Motor neuron (in vitro differentiated cells): Measurements from ENCODE around the gene ST8SIA2. TPM values are rescaled to one million over a fixed set of nuclear protein-coding genes. Genes with fewer than 3 reads are reported as not detected.

Experiments
- ATAC-seq, 8 experiments: fragments of 200-7000 bp; cut with Tn5 transposase; replicated peaks in 6 of 8; 2 replicates each; pipeline ENCODE4 v1.8.0; 2021; ENCODE audit warnings: mild to moderate bottlenecking in 8 of 8, moderate library complexity in 8 of 8
- H3K27ac ChIP-seq, 2 donors: fragments of 250-450 bp; sonication (Bioruptor Pico); 2 replicates each; pipeline ENCODE4 v1.9.0; 2021; ENCODE audit warnings: antibody characterized with exemption in 2 of 2, mild to moderate bottlenecking in 2 of 2, moderate library complexity in 1 of 2
- H3K4me1 ChIP-seq, 2 donors: fragments of 250-450 bp; sonication (Bioruptor Pico); replicated peaks in 1 of 2; 2 replicates each; pipeline ENCODE4 v1.6.1; 2021; ENCODE audit warnings: antibody characterized with exemption in 2 of 2, mild to moderate bottlenecking in 2 of 2, moderate library complexity in 1 of 2
- H3K4me3 ChIP-seq, 5 donors: fragments of 250-450 bp; sonication (Bioruptor Pico); 2 replicates each; pipeline ENCODE4 v1.9.0; 2021; ENCODE audit warnings: antibody characterized with exemption in 5 of 5, mild to moderate bottlenecking in 5 of 5, moderate library complexity in 4 of 5
- WGBS, 10 experiments: fragments of 450-650 bp; shearing (Covaris generic); methylation state at CpG; one replicate each; pipeline ENCODE4 v1.0.0; 2022; 5-methylcytosine and 5-hydroxymethylcytosine counted together
- in situ Hi-C, 9 experiments: fragments of 400-800 bp; cut with MboI; loops; one replicate each; pipeline ENCODE4 v1.15.0; 2021; ENCODE audit warnings: low sequenced_read_pairs in 9 of 9, low pct_unique_long_range_greater_than_20kb in 2 of 9; ENCODE audit not compliant: unreplicated experiment in 9 of 9
- total RNA-seq, 8 experiments: library from RNA; unstranded; fragments of 300-600 nt; gene quantifications; 2 replicates each; pipeline versions ENCODE4 v1.2.3 to v1.2.4, GENCODE V29; 2022

Gene ST8SIA2
- total RNA-seq, 8 experiments from 2014 or later: 0.18 to 20.7 (median 16.1) TPM

DNA sequence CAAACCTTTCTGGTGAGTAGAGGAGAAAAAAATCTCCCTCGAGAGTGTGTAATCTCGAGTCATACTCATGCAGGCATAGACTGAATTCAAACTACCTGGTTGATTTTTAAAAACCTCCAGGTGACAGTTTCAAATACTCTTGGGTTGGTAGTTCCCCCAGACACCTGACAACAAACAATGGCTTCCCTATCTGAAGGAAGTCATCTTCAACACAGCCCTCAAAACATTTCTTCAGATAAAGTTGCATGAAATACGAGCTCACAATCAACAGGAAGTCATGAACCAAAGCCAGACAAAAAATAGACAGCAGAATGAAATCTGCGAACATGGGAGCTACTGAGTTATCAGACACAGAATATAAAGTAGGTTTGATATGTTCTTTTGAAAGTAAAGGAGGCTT, 112.8 kb downstream of the ST8SIA2 start:
- WGBS, 10 experiments: 0 to 100% (median 86%) methylated on average over 1 to 4 of the region's 4 CpGs; no CpG with 5 or more reads in 1 of the 10 experiments

GRCh38 chr15:92510163-92510882, 116.6 kb downstream of the ST8SIA2 start:
- ATAC-seq: peak in 7 of 8 experiments; percentile 64 to 100 (median 100)
- no peak overlapping the region for H3K27ac ChIP-seq
- no peak overlapping the region for H3K4me3 ChIP-seq
- in situ Hi-C loops: no loop called here
- H3K4me1 ChIP-seq: peaks cover 3 to 4% of the 10 kb centered on the region in 2 donors
- WGBS, 10 experiments: 0 to 60% (median 17%) methylated on average over 1 to 4 of the region's 4 CpGs

More for the DNA sequence above, 112.8 kb downstream of the ST8SIA2 start:
- Histone ChIP-seq H3K4me1 (peaks cover 3 to 4% of the 10 kb centered on the region in 2 donors), H3K27ac (no peak overlapping the region), H3K4me3 (no peak overlapping the region)
- ATAC-seq: no peak
- in situ Hi-C loops: no loop called here
